ENCODE data around the gene HSD11B2. TPM values are rescaled to one million over a fixed set of nuclear protein-coding genes. Genes with fewer than 3 reads are reported as not detected.

The HSD11B2 gene
- total RNA-seq, 2 experiments from 2014 or later: not detected

DNA sequence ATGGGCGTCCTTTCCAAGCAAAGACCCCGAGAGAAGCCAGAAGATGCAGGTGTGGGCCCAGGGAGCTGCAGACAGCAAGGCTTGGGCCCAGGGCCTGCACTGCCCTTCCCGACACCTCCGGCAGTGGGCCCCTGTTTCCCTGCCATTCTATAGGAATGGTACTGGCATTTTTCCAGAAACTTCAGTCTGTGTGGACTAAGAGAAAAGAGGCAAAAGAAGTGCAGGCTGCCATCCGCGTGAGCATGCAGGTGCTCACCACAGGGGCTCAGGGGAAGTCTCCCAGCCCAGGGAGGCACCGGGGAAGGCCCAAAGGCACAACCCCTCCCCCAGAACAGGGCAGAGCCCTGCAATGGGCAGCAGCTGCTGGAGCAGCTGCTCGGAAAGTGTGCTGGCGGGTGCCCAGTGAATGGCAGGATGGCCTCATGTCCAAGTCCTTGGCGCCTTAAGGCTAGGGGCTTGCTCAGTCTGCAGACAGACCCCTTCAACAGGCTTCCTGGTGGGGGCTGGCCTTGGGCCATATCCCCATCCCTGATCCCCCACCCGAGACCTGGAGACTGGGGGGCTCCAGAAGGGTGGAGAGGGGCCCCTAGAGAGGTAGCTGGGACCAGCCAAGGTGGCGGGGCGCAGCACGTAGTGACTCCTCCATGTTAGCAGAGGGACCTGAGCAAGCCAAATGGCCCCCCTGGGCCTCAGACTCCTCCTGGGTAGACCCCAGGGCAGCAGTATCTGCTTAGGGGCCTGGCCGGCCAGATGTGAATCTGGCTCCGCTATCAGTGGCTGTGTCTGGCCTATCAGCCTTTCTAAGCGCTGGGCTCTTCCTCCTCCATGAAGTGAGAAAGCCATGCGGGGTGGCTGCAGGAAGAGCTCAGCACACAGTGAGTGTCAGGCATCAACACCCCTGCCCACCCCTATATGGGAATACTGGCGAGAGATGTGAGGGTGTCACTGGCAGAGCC, 30.9 kb upstream of the HSD11B2 start:
- BruUV-seq (replicated peaks): no TSS peak
- Histone ChIP-seq H3K4me2 (ENCODE audit: low read length) (no peak overlapping the region), H3K9me3 (ENCODE audit: low read length) (no peaks in the 10 kb centered on the region), H3K27ac (ENCODE audit: low read depth, low read length, poor library complexity, severe bottlenecking) (no peak overlapping the region), H3K4me3 (ENCODE audit: low read depth, low read length, poor library complexity, severe bottlenecking) (no peak overlapping the region), H3K9me2 (ENCODE audit: insufficient read depth, low read length) (no peaks in the 10 kb centered on the region), H3K79me2 (ENCODE audit: insufficient read depth, low read depth, low read length) (no peaks in the 10 kb centered on the region), H4K20me1 (ENCODE audit: insufficient read depth, low read length) (no peaks in the 10 kb centered on the region), H3K36me3 (ENCODE audit: insufficient read depth, low read length) (no peaks in the 10 kb centered on the region), H2AFZ (ENCODE audit: low read length) (no peak overlapping the region), H3K4me1 (ENCODE audit: insufficient read depth, low read length, poor library complexity, severe bottlenecking) (no peaks in the 10 kb centered on the region)
- CTCF ChIA-PET (ENCODE audit: unreplicated experiment): interaction anchor here (0.6 kb wide), 2 partner anchors 18 to 525 kb away, joined by 3 read pairs; no protein-coding TSS in a partner anchor
- DNase-seq (ENCODE audit: low spot score): no peak
- intact Hi-C loops (cut with micrococcal nuclease; ENCODE audit: unreplicated experiment): loop anchor here (1.0 to 5.0 kb wide), 3 partner anchors 53 to 140 kb away; partner anchors contain the start of gene PLEKHG4
- POLR2A ChIA-PET: no interaction called here
- no peak for TF ChIP-seq EZH2phosphoT487 (IDR thresholded peaks at IDR 0.05; ENCODE audit: borderline replicate concordance, low read depth, low read length)
- TF ChIP-seq, protein P1, sequence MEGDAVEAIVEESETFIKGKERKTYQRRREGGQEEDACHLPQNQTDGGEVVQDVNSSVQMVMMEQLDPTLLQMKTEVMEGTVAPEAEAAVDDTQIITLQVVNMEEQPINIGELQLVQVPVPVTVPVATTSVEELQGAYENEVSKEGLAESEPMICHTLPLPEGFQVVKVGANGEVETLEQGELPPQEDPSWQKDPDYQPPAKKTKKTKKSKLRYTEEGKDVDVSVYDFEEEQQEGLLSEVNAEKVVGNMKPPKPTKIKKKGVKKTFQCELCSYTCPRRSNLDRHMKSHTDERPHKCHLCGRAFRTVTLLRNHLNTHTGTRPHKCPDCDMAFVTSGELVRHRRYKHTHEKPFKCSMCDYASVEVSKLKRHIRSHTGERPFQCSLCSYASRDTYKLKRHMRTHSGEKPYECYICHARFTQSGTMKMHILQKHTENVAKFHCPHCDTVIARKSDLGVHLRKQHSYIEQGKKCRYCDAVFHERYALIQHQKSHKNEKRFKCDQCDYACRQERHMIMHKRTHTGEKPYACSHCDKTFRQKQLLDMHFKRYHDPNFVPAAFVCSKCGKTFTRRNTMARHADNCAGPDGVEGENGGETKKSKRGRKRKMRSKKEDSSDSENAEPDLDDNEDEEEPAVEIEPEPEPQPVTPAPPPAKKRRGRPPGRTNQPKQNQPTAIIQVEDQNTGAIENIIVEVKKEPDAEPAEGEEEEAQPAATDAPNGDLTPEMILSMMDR (conservative IDR thresholded peaks at IDR 0.05; ENCODE audit: low read length): peak; percentile 9

DNA sequence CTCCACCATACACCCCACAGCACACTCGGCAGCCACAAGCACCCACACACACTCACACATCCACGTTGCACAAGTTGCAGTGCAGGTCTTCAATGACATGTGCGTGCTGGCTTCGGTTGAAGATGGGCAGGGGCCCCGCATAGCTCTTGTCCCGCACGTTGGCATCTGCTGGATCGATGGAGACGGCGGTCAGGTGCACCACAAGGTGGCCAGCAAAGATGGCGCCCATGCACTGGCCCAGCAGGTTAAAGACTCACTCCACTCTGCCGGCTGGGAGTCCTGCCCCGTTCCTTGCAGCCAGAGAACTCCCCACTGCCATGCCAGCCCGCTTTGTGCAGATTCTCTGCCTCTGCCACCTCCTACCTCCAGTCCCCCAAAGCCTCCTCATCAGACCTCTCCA, 30.0 kb upstream of the HSD11B2 start:
- POLR2A ChIA-PET: no interaction called here
- DNase-seq (ENCODE audit: low spot score): no peak
- H3K9me3 ChIP-seq (ENCODE audit: low read length): no peaks in the 10 kb centered on the region
- intact Hi-C loops (cut with micrococcal nuclease; ENCODE audit: unreplicated experiment): no loop called here
- H2AFZ ChIP-seq (ENCODE audit: low read length): no peak overlapping the region
- no peak overlapping the region for H3K4me2 ChIP-seq (ENCODE audit: low read length)
- CTCF ChIA-PET (ENCODE audit: unreplicated experiment): no interaction called here
- no peaks in the 10 kb centered on the region for H3K4me1 ChIP-seq (ENCODE audit: insufficient read depth, low read length, poor library complexity, severe bottlenecking)
- TF ChIP-seq EZH2phosphoT487 (IDR thresholded peaks at IDR 0.05; ENCODE audit: borderline replicate concordance, low read depth, low read length): no peak
- TF ChIP-seq, protein P1 (conservative IDR thresholded peaks at IDR 0.05; ENCODE audit: low read length): no peak
- no peak overlapping the region for H3K4me3 ChIP-seq (ENCODE audit: low read depth, low read length, poor library complexity, severe bottlenecking)
- no peaks in the 10 kb centered on the region for H4K20me1 ChIP-seq (ENCODE audit: insufficient read depth, low read length)
- H3K79me2 ChIP-seq (ENCODE audit: insufficient read depth, low read depth, low read length): no peaks in the 10 kb centered on the region
- no peaks in the 10 kb centered on the region for H3K36me3 ChIP-seq (ENCODE audit: insufficient read depth, low read length)
- H3K27ac ChIP-seq (ENCODE audit: low read depth, low read length, poor library complexity, severe bottlenecking): no peak overlapping the region
- H3K9me2 ChIP-seq (ENCODE audit: insufficient read depth, low read length): no peaks in the 10 kb centered on the region
- no TSS peak for BruUV-seq (replicated peaks)

All from OCI-LY7 (cell line).